Activated T-cell treated with anti-CD3 and anti-CD28 coated beads, Interleukin-2, amount 50 U/mL, for 24 hours (primary cell): ENCODE results near the gene TNK1.

ENCODE experiments used
- DNase-seq: peaks from one replicate; pipeline ENCODE4 v3.0.0-alpha.2; 2020
- H3K27ac Mint-ChIP-seq: 2 replicates; pipeline ENCODE4 v1.8.0; 2020; ENCODE audit warnings: mild to moderate bottlenecking, mixed read lengths
- H3K27me3 Mint-ChIP-seq: 2 replicates; pipeline ENCODE4 v1.8.0; 2020; ENCODE audit warnings: mixed read lengths
- H3K36me3 Mint-ChIP-seq: 2 replicates; pipeline ENCODE4 v1.8.0; 2020; ENCODE audit warnings: low read depth, mixed read lengths
- H3K4me1 Mint-ChIP-seq: 2 replicates; pipeline ENCODE4 v1.8.0; 2020; ENCODE audit warnings: low read depth, mixed read lengths
- H3K4me3 Mint-ChIP-seq: 2 replicates; pipeline ENCODE4 v1.8.0; 2020; ENCODE audit warnings: mild to moderate bottlenecking, moderate library complexity, mixed read lengths
- H3K9me3 Mint-ChIP-seq: 2 replicates; pipeline ENCODE4 v1.8.0; 2020; ENCODE audit warnings: mixed read lengths

Gene TNK1

GRCh38 chr17:7407485-7408251, 26.8 kb downstream of the TNK1 start, which contains the start of gene NLGN2:
Gene NLGN2, plus strand, starts transcription at chr17:7407845. Its CDS starts 411 bp downstream, at chr17:7408256.
- no peak within 1 kb of the TSS for H3K27ac Mint-ChIP-seq

GRCh38 chr17:7408252-7408727, 27.4 kb downstream of the TNK1 start:
- Mint-ChIP-seq H3K9me3 (no peaks in the 10 kb centered on the region), H3K36me3 (peaks cover 6% of the 10 kb centered on the region), H3K4me1 (peaks cover 7% of the 10 kb centered on the region), H3K4me3 (no peak overlapping the region), H3K27ac (no peak overlapping the region), H3K27me3 (peaks cover 8% of the 10 kb centered on the region)
- DNase-seq: peak; percentile 57

More at GRCh38 chr17:7407485-7408251, 26.8 kb downstream of the TNK1 start, which contains the start of gene NLGN2:
- no peak for DNase-seq
- Mint-ChIP-seq H3K27me3 (peaks cover 8% of the 10 kb centered on the region), H3K4me3 (no peak within 1 kb of the TSS), H3K4me1 (peaks cover 14% of the 10 kb centered on the region), H3K36me3 (peaks cover 7% of the 10 kb centered on the region), H3K9me3 (no peaks in the 10 kb centered on the region)

- Mint-ChIP-seq H3K9me3 (no peaks in the 10 kb centered on the region), H3K27me3 (peaks cover 8% of the 10 kb centered on the region), H3K4me1 (peaks cover 7% of the 10 kb centered on the region), H3K4me3 (no peak overlapping the region), H3K36me3 (peaks cover under 1% of the 10 kb centered on the region), H3K27ac (peak overlapping the region; percentile 36)
- DNase-seq: no peak
These were observed 28.0 kb downstream of the TNK1 start for GRCh38 chr17:7408863-7409262.

- Mint-ChIP-seq H3K27ac (no peak overlapping the region), H3K4me3 (no peak overlapping the region), H3K27me3 (peaks cover 8% of the 10 kb centered on the region), H3K9me3 (no peaks in the 10 kb centered on the region), H3K4me1 (peaks cover 7% of the 10 kb centered on the region), H3K36me3 (no peaks in the 10 kb centered on the region)
- DNase-seq: no peak
These were observed 28.8 kb downstream of the TNK1 start for GRCh38 chr17:7409716-7410115.

GRCh38 chr17:7410634-7411426, 29.9 kb downstream of the TNK1 start:
- H3K4me3 Mint-ChIP-seq: no peak overlapping the region
- no peak overlapping the region for H3K27ac Mint-ChIP-seq
- DNase-seq: no peak

GRCh38 chr17:7411427-7411750, 30.5 kb downstream of the TNK1 start:
- Mint-ChIP-seq H3K4me3 (no peak overlapping the region), H3K27me3 (no peaks in the 10 kb centered on the region), H3K4me1 (peaks cover 3% of the 10 kb centered on the region), H3K27ac (no peak overlapping the region), H3K9me3 (no peaks in the 10 kb centered on the region), H3K36me3 (no peaks in the 10 kb centered on the region)
- DNase-seq: no peak

More at GRCh38 chr17:7410634-7411426, 29.9 kb downstream of the TNK1 start:
- Mint-ChIP-seq H3K9me3 (no peaks in the 10 kb centered on the region), H3K36me3 (no peaks in the 10 kb centered on the region), H3K27me3 (peaks cover 4% of the 10 kb centered on the region), H3K4me1 (peaks cover 3% of the 10 kb centered on the region)

GRCh38 chr17:7413346-7413985, 32.6 kb downstream of the TNK1 start:
- Mint-ChIP-seq H3K36me3 (no peaks in the 10 kb centered on the region), H3K4me3 (no peak overlapping the region), H3K4me1 (peaks cover 3% of the 10 kb centered on the region), H3K27me3 (no peaks in the 10 kb centered on the region), H3K27ac (no peak overlapping the region), H3K9me3 (no peaks in the 10 kb centered on the region)
- no peak for DNase-seq

- Mint-ChIP-seq H3K36me3 (no peaks in the 10 kb centered on the region), H3K9me3 (no peaks in the 10 kb centered on the region), H3K4me1 (no peaks in the 10 kb centered on the region), H3K27me3 (no peaks in the 10 kb centered on the region), H3K4me3 (no peak overlapping the region), H3K27ac (no peak overlapping the region)
- DNase-seq: no peak
These were observed 33.9 kb downstream of the TNK1 start for GRCh38 chr17:7414837-7415236.

GRCh38 chr17:7415784-7416183, 34.9 kb downstream of the TNK1 start:
- H3K4me1 Mint-ChIP-seq: no peaks in the 10 kb centered on the region
- H3K4me3 Mint-ChIP-seq: no peak overlapping the region
- no peak overlapping the region for H3K27ac Mint-ChIP-seq
- no peaks in the 10 kb centered on the region for H3K9me3 Mint-ChIP-seq
- H3K36me3 Mint-ChIP-seq: no peaks in the 10 kb centered on the region
- H3K27me3 Mint-ChIP-seq: no peaks in the 10 kb centered on the region
- no peak for DNase-seq

- no peak for DNase-seq
- no peaks in the 10 kb centered on the region for H3K27me3 Mint-ChIP-seq
- H3K9me3 Mint-ChIP-seq: no peaks in the 10 kb centered on the region
- no peak overlapping the region for H3K27ac Mint-ChIP-seq
- no peaks in the 10 kb centered on the region for H3K4me1 Mint-ChIP-seq
- H3K4me3 Mint-ChIP-seq: no peak overlapping the region
- H3K36me3 Mint-ChIP-seq: no peaks in the 10 kb centered on the region
These were observed 35.4 kb downstream of the TNK1 start for GRCh38 chr17:7416323-7416722.

- Mint-ChIP-seq H3K4me3 (no peak overlapping the region), H3K27me3 (no peaks in the 10 kb centered on the region), H3K9me3 (no peaks in the 10 kb centered on the region), H3K36me3 (no peaks in the 10 kb centered on the region), H3K4me1 (no peaks in the 10 kb centered on the region), H3K27ac (no peak overlapping the region)
- no peak for DNase-seq
These were observed 36.3 kb downstream of the TNK1 start for GRCh38 chr17:7417056-7417655.

- no peak for DNase-seq
- H3K4me3 Mint-ChIP-seq: no peak overlapping the region
- no peaks in the 10 kb centered on the region for H3K27me3 Mint-ChIP-seq
- H3K4me1 Mint-ChIP-seq: no peaks in the 10 kb centered on the region
- no peaks in the 10 kb centered on the region for H3K9me3 Mint-ChIP-seq
- H3K36me3 Mint-ChIP-seq: no peaks in the 10 kb centered on the region
- no peak overlapping the region for H3K27ac Mint-ChIP-seq
These were observed 37.7 kb downstream of the TNK1 start for GRCh38 chr17:7418472-7419152.

GRCh38 chr17:7419819-7420610, 39.1 kb downstream of the TNK1 start, which contains the start of gene SPEM1:
Gene SPEM1, plus strand, starts transcription at chr17:7420324. Its CDS starts 61 bp downstream, at chr17:7420385.
- no peaks in the 10 kb centered on the region for H3K36me3 Mint-ChIP-seq
- no peaks in the 10 kb centered on the region for H3K9me3 Mint-ChIP-seq
- no peaks in the 10 kb centered on the region for H3K27me3 Mint-ChIP-seq
- no peak within 1 kb of the TSS for H3K27ac Mint-ChIP-seq
- H3K4me1 Mint-ChIP-seq: no peaks in the 10 kb centered on the region
- H3K4me3 Mint-ChIP-seq: no peak within 1 kb of the TSS
- DNase-seq: no peak
